HG03558 (cell line): ENCODE results near the gene KRT37.
"Not testable (repeated sequence)": the region's sequence is repeated elsewhere in the genome, so short reads cannot be mapped to it uniquely, and the experiment has no call there.

ENCODE experiments used
- ATAC-seq: cut with Tn5 transposase; IDR thresholded peaks from one replicate; pipeline ENCODE4 v1.9.1; 2021; ENCODE audit warnings: moderate number of reproducible peaks; ENCODE audit not compliant: unreplicated experiment; ENCODE audit errors: extremely low read depth

Gene KRT37

GRCh38 chr17:41381943-41382342 is 42.4 kb downstream of the KRT37 start, which contains the start of gene KRT34:
Gene KRT34 (minus strand): TSS chr17:41382306. CDS start chr17:41382246, 60 bp downstream.
- not testable (repeated sequence) for ATAC-seq

GRCh38 chr17:41380091-41380490 is 44.3 kb downstream of the KRT37 start:
- not testable (repeated sequence) for ATAC-seq

- ATAC-seq = no peak
These were observed 46.8 kb downstream of the KRT37 start for GRCh38 chr17:41377546-41377945.
